GM21528 (cell line): ENCODE data around the gene DNAJC5.
"Not testable (repeated sequence)": the region's sequence is repeated elsewhere in the genome, so short reads cannot be mapped to it uniquely, and the experiment has no call there.

Experiments used
- ATAC-seq: cut with Tn5 transposase; IDR thresholded peaks from one replicate; pipeline ENCODE4 v1.9.1; 2021; ENCODE audit warnings: mild to moderate bottlenecking, moderate library complexity; ENCODE audit not compliant: unreplicated experiment, low FRiP score

DNAJC5 gene

DNA sequence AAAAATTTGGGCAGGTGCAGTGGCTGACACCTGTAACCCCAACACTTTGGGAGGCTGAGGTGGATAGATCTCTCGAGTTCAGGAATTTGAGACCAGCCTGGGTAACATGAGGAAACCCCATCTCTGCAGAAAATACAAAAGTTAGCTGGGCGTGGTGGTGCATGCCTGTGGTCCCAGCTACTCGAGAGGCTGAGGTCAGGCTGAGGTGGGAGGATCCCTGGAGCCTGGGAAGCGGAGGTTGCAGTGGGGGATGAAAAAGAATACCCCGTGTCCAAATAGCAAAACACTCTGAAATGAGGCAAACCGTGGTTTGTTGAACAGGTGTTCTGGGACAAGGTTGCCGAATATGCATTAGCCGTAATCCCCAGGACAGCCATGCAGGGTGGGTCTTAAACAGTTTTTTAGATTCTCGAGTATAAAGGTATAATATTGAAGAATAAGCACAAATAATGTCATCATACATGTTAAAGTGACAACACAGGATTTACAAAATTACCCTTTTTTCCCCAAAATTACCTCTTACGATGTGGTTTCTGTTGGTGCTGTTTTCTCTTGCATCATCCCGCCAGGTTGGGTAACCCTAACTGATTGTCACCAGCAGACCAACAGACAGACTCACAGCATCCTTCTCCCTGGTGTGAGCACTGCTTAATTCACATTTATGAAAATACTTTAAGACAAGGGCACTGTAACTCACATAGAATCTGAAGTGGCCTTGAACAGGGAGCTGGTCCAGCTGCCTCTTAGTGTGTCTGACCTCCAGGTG is 9.1 kb downstream of the DNAJC5 start:
- no peak for ATAC-seq

DNA sequence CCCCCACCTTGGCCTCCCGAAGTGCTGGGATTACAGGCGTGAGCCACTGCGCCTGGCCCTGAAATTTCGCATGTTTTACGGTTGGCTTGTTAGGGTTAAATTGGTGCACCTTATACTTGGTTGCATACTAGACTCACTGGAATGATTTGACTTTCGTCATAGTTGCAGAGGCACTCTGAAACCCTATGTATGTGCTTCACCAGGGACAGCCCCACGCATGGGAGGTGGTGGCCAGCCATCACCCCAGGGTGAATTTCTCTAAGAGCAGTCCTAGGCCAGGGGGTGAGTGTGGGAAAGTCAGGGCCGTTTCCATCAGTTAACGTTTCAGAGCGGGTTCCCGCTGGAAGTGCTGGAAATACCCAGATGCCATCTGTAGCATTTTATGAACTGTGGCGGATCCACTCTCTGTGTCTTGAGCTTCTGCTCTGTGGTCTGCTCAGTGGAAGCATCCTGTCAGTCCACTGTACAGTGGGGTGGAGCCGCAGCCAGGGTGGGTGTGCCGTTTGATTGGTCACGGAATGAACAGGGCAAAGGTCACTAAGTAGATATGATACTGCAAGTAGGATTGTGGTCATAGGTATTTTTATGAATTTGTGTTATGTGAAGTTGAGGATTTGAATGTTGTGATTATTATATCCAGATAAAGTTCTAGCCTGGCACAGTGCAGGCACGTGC is 13.2 kb downstream of the DNAJC5 start:
- no peak for ATAC-seq

DNA sequence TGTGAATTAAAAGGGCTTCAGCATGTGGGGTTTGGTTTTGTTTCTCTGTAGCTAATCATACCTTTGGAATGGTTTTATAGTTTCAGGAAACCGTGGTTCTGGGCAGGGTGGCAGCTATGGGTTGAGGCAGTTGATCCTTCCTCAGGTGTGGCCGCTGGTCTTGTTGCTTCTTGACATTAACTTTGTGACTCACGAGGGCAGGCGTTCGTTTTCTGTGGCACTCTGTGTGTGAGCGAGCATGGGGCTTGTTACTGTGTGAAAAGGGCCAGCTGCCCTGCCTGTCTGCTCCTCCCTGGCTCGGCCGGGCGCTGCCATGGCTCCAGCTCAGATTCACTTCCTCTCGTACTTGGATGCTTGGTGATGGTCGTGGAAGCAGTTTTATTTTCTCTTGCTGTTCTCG is 16.2 kb downstream of the DNAJC5 start:
- ATAC-seq, result no peak

DNA sequence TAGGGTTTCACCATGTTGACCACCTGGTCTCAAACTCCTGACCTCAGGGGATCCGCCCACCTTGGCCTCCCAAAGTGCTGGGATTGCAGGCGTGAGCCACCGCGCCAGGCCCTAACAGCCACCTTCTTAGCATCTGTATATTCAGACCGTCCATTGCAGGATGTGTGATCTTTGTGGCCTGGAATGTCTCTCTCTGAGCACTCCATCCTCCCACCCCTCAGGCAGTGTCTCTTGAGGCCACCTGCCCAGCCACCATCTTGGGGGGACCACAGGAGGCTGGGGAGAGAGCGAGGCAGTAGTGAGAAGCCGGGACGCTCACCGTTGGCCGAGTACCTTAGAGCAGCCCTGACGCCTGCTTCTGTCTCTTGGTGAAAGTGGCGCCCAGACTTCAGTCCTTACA is 18.8 kb downstream of the DNAJC5 start:
- ATAC-seq, result no peak

DNA sequence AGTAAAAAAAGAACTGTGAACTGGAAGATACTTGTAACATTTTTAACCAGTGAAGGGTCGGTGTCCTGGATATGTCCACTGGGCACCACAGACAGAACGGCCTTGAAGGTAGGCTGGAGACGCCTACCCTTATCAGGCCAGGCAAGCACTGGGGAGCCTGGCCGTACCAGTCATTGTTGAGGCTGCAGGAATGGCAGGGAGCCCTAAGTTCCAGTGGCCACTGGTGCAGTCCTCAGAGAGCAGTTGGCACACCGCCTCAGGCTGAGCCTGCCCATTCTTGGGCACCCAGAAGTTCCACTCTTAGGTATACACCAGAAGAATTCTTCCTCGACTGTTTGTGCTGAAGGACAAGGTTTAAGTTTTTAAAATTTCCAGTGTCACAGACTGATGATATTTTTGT is 20.5 kb downstream of the DNAJC5 start:
- ATAC-seq, result no peak

DNA sequence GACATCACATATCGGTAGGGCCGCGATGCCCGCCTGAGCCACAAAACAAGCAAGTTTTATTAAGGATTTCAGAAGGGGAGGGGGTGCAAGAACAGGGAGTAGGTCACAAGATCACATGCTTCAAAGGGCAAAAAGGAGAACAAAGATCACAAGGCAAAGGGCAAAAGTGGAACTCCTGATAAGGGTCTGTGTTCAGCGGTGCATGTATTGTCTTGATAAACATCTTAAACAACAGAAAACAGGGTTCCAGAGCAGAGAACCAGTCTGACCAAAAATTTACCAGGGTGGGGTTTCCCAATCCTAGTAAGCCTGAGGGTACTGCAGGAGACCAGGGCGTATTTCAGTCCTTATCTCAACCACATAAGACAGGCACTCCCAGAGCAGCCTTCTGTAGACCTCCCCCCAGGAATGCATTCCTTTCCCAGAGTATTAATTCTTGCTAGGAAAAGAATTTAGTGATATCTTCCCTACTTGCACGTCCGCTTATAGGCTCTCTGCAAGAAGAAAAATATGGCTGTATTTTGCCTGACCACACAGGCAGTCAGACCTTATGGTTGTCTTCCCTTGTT is 21.5 kb downstream of the DNAJC5 start:
- ATAC-seq, result not testable (repeated sequence)

DNA sequence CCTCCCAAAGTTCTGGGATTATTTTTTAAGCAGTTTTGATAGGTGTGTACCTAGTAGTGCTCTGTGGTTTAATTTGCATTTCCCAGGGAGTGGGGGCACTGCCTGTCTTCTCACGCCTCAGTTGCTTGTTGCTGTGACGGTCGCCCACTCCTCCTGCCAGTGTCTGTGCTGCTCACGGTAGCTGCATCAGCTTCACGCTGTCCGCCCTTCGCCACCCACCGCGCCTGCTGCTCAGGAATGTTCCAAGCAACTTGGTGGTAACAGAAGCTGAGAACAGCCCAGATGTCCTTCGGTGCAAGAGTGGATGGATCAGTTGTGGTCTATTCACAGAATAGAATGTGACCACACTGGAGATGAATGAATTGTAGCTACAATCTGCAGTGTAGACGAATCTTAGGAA is 22.9 kb downstream of the DNAJC5 start:
- ATAC-seq, result no peak

DNA sequence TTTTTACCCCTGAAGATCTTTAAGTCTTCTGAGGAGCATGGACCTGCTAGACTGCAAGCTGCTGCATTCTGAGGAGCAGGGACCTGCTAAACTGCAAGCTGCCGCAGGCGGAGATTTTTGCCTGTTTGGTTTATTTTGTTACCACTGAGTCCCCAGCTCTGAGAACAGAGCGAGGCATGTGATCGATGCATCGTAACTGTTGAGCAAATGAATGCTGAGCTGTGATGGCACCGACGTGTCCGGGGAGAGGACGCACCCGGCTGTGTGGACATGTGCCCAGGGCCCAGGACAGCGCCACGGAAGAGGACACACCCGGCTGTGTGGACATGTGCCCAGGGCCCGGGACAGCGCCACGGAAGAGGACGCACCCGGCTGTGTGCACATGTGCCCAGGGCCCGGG is 24.2 kb downstream of the DNAJC5 start:
- ATAC-seq, result no peak

DNA sequence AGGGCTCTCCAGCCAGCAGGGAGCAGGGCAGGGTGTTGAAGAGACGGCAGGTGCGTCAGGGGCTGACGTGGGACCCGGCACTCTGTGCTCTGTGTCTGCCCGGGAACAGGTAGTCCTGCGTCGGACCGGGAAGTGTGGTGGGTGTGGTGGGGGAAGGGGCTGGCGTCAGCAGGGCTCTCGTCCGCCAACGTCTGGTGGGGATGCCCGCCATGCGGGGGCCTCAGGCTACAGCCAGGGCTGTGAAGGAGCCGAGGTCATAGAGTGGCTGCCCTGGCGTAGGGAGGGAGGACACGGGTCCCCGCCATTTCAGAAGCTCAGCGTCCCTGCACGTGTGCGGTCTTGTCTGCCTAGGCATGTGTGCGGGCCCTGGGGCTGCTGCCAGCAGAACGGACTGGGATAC is 25.3 kb downstream of the DNAJC5 start:
- no peak for ATAC-seq

DNA sequence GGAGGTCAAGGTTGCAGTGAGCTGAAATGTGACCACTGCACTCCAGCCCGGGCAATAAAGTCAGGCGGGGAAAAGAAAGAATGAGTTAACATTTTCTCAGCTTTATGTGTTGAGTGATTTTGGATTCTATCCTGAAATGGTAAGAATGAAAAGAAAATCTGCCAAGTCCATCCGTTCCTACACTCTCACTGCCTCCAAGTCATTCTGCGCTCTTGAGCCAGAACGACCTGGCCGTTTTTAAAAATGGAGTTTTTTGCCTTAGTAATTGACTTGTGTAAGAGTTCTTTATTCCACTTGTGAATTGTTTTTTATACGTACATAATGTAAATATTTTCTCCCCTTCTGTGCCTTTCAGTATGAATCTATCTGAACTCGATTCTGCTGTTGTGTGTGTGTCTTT is 28.7 kb downstream of the DNAJC5 start:
- no peak for ATAC-seq

DNA sequence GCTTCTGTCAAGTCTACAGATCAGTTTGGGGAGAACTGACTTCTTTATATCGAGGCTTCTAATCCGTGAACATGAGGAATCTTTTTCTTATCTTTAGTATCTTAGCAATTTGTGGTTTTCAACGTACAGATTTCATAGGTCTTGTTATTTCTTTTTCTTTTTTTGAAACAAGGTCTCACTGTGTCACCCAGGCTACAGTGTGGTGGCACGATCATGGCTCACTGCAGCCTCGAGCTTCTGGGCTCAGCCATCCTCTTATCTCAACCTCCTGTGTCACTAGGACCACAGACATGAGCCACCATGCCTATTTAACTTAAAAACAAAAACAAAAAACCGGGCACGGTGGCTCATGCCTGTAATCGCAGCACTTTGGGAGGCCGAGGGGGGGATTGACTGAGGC is 29.3 kb downstream of the DNAJC5 start:
- ATAC-seq, result no peak

DNA sequence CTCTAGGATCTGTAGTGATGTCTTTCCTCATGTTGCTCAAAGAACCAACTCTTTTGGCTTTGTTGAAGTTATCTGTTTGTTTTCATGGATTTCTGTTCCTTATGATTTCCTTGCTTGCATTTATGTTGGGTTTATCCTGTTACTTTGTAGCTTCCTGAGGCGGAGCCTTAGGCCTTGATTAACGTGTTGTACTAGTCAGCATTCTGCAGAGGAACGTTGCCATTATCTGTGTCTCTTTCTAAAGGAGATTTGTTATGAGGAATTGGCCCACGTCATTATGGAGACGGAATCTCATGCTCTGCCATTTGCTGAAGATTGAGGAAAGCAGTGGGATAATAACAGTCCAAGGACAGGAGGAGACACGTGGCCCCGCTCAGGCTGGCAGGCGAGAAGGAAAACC is 31.4 kb downstream of the DNAJC5 start:
- no peak for ATAC-seq

DNA sequence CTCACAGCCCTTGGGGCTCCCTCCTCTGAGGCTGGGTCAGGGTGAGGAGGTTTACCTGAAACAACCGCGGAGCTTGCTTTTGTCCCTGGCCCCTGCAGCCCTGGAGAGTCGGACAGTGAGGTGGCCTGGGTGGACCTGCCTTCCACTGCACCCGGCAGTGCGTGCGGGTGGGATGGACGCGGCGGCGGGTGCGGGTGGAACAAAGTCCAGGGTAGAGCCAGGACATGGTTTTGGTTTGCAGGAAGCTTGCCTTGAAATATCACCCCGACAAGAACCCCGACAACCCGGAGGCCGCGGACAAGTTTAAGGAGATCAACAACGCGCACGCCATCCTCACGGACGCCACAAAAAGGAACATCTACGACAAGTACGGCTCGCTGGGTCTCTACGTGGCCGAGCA is 34.1 kb downstream of the DNAJC5 start:
- ATAC-seq, result no peak

DNA sequence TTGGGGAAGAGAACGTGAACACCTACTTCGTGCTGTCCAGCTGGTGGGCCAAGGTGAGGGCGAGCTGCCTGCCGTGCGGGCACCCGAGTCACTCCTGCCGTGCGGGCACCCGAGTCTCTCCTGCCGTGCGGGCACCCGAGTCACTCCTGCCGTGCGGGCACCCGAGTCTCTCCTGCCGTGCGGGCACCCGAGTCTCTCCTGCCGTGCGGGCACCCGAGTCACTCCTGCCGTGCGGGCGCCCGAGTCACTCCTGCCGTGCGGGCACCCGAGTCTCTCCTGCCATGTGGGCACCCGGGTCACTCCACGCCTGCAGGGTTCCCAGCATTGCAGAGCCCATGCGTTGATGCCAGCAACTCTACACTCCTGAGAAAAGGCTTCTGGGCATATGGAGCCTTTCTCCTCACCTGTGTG is 34.6 kb downstream of the DNAJC5 start:
- ATAC-seq, result not testable (repeated sequence)

DNA sequence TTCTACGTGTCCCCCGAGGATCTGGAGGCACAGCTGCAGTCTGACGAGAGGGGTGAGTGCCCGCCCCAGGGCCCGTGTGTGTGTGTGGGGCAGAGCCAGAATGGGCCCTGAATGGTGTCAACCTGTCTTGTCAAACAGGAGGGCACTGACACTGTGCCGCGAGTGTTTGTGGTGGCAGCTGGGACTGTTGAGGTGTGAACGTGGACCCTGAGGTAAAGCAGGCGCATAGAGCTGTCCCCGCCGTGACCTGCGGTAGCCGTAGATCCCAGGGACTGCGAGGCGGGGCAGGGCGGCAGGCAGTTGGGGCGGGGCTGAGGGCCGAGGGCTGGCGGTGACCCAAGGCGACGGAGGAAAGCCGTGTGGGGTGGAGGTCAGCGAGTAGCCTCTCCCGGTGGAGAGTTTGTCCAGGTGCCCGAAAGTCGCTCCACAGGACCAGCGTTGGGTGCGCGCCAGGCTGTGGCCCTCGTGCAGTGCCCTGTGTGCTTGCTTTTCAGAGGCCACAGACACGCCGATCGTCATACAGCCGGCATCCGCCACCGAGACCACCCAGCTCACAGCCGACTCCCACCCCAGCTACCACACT is 36.1 kb downstream of the DNAJC5 start:
- no peak for ATAC-seq

DNA sequence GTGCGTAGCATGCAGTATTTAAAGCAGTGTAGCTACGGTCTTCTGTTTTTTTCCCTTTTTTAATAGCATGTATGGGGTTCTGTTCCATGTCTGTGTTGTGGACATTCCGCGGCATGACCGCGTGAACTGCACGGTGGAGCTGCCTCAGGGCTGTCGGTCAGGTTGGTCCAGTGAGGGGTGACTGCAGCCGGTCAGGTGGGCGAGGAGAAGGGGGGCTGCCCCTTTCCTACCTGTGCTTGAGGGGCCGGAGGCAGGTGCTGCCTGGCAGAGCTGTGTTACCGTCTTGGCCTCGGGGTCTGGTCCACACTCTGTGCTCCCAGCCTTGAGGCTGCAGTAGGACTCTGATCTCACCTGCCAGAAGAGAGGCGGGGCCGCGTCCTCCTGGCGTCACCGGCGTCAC is 36.8 kb downstream of the DNAJC5 start:
- no peak for ATAC-seq

DNA sequence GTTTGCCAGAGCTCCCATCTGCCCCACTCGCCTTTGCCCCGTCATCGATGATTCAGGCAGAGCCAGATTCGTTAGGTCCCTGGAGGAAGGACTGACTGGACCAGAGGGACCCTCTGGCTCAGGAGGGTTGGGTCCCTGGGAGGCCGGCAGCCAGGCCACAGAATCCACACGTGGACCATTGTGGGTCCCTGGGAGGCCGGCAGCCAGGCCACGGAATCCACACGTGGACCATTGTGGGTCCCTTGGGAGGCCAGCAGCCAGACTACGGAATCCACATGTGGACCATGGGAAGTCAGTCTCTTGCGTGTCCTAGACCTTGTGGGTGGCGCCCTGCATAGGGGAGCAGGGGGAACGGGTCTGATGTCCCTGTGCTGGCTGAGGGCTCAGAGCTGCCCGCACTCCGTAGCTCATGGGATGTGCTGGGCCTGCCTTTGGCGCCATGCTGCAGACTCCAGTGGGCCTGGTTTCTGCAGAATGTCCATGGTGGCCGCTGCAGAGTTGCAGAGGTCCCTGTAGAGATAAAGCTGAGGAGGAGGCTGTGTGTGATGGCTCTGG is 37.8 kb downstream of the DNAJC5 start:
- no peak for ATAC-seq

DNA sequence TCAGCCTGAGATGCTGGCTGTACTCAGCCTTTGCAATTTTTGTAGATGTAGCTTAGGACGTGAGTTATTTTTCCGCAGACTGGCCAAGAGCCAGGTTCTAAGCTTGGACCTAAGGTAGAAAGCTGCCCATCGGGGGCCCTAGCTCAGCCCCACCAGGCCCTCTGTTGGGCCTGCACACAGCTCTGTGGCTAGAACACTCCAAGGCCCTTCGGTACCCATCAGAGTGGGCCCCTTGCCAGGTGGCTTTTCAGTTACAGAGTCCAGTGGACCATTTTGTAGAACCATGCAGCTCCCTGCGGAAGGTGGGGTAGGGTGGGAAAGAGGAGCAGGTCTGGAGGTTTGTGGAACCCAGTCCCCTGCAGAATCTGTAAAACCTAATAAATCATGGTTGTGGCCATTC is 38.7 kb downstream of the DNAJC5 start:
- ATAC-seq, result no peak

DNA sequence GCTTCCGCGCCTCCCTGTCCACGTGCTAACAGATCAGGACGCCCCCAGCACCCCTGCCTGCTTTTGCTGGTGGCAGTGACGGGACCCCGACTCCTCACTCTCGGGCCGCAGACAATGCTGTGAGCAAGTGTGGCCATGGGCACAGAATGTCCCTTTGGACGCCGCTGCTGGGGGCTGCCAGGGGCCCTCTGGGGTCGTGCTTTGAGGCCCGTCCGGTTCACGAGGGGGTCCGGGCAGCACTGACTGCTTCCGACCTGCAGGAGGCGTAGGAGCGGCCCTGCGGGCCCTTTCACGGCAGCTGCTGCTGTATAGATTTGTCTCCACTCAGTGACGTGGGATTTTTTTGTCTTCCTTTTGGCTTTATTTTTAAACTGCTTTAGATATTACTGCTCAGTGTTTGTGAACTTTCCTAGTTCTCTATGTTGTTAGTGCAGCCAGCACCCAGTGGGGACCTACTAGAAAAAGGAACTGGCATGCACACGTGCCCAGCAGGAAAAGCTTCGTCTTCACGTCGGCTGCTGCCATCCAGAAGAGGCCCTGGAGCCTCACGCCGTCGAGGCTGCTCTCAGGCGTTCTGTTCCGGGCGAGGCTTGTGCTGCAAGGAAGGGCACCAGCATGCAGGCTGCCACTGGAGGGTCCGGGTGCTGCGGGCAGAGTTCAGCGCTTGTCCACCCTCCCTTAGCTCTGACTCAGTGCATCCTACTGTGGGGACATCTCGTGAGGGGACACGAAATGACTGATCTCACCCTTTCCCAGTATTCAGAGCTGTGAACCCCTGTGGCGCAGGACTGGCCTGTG is 39.5 kb downstream of the DNAJC5 start:
- ATAC-seq, result no peak

DNA sequence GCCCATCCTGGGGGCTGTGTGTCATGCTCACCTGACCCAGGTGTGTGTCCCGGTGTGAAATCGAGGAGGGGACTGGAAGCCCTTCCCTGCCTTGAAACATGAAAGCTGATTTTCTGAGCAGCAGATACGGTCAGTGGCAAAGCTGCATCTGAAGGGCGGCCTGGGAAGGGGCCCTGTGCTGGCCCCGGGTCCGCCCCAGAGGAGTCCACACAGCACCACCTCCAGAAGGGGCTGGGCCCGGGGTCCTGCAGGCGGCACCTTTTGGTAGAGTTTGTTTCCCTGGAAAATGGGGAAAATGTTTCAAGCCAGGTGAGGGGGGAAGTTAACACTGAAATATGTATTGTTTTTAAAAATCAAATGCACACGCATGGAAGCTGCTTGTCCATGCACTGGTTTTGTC is 40.5 kb downstream of the DNAJC5 start:
- ATAC-seq, result no peak

DNA sequence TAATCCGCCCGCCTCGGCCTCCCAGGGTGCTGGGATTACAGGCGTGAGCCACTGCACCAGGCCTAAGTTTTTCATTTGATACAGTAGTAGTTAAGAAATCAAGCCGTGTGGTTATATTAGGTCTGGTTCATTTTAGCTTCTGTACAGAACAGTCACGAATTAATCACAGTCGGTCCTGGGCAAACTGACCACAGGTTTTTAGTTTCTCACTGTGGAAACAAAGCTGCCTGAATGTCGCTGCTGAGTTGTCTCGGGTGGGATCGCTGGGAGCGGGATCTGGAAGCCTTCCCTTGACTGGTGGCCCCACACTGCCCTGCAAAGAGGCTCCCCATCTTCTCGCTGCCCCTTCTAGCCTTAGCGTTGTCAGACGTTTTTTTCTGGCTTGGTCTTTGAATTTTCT is 42.7 kb downstream of the DNAJC5 start:
- ATAC-seq, result no peak
